ENCODE results near the gene HPS1. TPM values are rescaled to one million over a fixed set of nuclear protein-coding genes. Genes with fewer than 3 reads are reported as not detected.

The HPS1 gene
- total RNA-seq, 4 donors from 2014 or later: 46.1 to 88.2 (median 63.0) TPM

DNA sequence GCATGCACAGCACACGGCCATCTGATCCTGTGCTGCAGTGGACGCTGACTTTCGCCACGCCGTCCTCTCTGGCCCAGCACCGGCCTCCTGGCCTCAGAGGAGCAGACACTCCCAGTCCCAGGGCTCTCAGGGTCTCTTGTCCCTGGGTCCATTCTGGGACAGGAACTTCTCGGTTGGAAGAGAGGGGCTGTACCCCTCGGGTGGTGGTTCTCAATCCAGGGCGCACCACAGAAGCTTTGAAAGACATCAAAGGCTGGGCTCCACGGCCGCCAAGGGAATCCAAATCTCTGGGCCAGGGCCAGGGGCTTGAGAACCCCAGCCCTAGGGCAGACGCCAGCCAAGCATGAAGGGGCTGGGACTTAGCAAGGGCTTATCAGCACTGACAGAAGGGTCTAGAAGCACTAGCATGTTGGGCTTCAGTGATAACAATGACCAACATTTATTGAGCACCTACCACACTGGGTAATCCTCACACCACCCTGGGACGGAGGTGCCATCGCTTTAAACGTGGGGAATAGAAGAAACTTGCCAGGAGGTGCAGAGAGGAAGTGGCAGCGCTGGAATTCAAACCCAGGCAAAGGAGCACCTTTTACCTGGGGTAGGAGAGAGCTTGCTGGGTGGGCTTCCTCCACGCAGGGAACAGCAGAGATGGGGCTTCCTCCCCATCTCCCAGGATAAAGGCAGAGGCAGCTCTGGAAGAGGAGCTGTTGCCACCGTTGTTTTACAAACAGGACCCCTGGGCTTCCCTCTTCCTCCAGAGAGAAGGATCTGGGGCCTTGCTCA is 29.9 kb downstream of the HPS1 start:
- TF ChIP-seq, protein P1, sequence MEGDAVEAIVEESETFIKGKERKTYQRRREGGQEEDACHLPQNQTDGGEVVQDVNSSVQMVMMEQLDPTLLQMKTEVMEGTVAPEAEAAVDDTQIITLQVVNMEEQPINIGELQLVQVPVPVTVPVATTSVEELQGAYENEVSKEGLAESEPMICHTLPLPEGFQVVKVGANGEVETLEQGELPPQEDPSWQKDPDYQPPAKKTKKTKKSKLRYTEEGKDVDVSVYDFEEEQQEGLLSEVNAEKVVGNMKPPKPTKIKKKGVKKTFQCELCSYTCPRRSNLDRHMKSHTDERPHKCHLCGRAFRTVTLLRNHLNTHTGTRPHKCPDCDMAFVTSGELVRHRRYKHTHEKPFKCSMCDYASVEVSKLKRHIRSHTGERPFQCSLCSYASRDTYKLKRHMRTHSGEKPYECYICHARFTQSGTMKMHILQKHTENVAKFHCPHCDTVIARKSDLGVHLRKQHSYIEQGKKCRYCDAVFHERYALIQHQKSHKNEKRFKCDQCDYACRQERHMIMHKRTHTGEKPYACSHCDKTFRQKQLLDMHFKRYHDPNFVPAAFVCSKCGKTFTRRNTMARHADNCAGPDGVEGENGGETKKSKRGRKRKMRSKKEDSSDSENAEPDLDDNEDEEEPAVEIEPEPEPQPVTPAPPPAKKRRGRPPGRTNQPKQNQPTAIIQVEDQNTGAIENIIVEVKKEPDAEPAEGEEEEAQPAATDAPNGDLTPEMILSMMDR (IDR thresholded peaks at IDR 0.05; ENCODE audit: low read depth): no peak

DNA sequence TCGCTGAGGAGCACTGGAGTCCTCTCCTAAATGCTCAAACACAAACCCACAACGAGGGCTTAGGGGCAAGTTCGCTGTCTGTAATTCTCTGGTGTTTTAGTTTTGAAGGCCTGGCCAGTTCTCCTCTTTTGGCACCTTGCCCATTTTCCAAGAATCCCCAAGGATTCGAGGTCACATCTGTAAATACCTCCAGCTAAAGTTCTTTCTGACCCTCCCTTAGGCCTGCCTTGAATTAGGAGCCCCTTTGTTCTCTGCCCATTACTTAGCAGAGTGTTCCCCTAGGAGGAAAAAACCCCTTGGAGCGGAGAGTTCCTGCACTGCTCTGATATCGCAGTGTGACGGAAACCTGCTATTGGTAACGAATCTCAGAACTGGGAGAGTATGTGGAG is 31.0 kb downstream of the HPS1 start:
- TF ChIP-seq, protein P1 (IDR thresholded peaks at IDR 0.05; ENCODE audit: low read depth): no peak

DNA sequence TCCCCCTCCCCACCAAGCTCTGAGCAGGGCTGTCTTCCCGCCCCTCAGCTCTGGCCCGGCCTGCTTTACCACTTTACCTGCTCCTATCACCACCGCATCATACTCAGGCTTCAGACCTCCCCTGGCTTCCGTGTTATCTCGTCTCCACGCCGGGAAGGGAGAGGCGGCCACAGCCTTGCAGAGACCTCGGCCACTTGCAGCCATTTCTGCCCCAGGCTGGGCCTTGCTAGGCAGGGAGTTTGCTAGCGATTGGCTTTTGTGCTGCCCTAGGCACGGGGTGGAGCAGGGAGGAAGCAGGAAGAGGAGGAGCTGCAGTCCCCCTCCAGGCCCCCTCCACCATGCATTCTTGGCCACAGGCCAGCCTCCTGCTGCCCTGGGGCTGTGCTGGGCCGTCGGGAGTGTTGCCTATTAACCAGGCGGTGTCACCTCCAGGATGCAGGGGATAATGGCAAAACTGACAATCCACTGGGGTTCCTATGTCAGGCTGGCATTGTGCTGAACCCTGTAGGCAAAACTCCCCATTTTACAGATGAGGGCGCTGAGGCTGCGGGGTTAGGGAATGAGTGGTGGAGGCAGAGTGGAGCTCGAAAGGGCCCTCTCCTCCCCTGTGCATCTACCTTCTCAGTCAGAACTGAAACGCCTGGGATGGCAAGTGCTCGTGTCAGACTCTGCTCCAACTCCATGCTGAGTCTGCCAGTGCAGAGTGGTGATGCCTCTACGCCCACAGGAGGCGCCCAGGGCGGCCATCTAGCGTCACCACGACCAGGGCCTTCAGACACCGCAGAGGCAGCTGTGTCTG is 31.6 kb downstream of the HPS1 start, which contains the start of gene PYROXD2:
PYROXD2 (minus strand) TSS at position 251 of the 799 bp plus-strand sequence; CDS start at position 204, 47 bp downstream.
- TF ChIP-seq, protein P1 (IDR thresholded peaks at IDR 0.05; ENCODE audit: low read depth): no peak

DNA sequence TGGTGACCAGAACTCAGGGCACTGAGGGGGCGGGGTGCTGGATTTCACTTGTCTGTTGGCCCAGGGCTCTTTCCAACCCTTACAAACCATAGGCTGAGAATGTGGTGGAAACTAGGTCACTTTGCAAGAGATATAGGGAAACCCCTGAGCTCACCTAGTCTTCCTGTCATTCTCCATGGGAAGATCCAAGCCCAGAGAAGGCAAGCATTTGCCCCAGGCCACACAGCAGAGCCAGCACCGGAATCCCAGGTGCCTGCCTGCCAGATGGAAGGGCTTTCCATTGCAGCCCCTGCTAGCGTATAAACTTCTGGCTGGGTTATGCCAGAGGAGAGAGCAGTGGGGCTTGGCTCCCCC is 32.2 kb downstream of the HPS1 start:
- TF ChIP-seq, protein P1 (IDR thresholded peaks at IDR 0.05; ENCODE audit: low read depth): no peak

DNA sequence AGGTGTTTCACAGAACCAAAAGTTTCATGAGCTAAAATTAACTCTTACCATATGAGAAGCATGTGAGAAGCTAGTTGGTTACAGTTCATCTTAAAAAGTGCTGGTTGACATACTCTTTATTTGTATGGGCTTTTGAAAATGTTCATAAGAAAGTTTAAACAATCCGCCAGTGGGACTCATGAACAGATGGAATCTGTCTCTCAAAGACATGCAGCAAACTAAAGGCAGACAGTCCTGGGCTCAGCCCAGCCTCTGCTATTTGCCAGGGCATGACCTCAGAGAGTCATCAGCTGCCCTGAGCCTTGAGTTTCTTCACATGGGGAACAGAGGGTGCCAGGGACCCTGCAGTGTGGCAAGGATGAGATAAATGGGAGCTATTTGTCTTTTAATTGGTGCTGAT is 35.0 kb downstream of the HPS1 start:
- TF ChIP-seq, protein P1 (IDR thresholded peaks at IDR 0.05; ENCODE audit: low read depth): no peak

DNA sequence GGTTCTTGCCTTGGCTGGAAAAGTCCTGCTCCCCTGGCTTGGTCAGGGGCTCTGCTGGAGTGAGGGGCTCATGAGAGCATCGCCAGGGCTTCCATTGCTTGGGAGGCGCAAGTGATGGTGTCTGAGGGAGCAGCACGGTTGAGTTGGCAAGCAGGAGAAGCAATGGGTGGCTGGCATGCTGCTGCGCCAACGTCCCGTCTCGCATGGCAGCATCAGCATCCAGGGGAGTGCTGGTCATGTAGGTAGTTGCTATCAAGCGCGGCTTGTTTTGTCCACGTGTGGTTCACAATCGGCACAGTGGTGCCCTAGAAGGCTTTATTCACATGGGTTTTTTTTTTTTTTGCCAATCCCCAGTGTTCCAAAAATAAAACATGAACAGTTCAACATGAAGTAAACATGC is 35.6 kb downstream of the HPS1 start:
- TF ChIP-seq, protein P1 (IDR thresholded peaks at IDR 0.05; ENCODE audit: low read depth): no peak

DNA sequence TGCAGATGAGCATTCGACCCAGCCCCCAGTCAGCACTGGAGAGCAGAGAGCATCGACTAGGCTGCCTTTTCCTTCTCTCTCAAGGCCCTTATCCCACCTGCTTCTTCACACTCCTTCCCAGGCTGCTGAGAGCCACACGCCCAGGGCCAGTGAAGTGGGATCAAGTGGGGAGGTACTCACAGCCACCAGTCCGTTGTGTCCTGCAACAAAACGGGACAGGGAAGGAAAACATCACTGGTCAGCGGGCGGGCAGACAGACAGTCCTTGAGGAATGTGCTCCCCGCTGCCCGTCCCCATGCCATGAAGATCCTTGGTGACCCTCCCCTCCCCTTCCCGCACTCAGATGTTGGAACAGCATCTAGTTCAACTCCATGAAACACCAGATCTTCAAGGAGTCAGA is 36.0 kb downstream of the HPS1 start:
- TF ChIP-seq, protein P1 (IDR thresholded peaks at IDR 0.05; ENCODE audit: low read depth): no peak

Data from subcutaneous adipose tissue (tissue), 4 donors.